ENCODE data around the gene NAV1.

- TF ChIP-seq CTCF (IDR thresholded peaks at IDR 0.05) (no peak), POLR2A (IDR thresholded peaks at IDR 0.05) (no peak)
Measured at GRCh38 chr1:201563406-201563780, 24.5 kb downstream of the NAV1 start.
